Colonic mucosa (tissue), 4 donors: ENCODE results near the gene ADAMTS16. TPM values are rescaled to one million over a fixed set of nuclear protein-coding genes. Genes with fewer than 3 reads are reported as not detected.

ENCODE experiments used
- DNase-seq: peaks from one replicate; pipeline ENCODE4 v3.0.0-alpha.2; 2020
- H3K27ac ChIP-seq: fragments of 200-600 bp; one replicate; pipeline ENCODE4 v1.8.0; 2021
- H3K27me3 ChIP-seq: fragments of 200-600 bp; one replicate; pipeline ENCODE4 v1.8.0; 2021
- H3K36me3 ChIP-seq: fragments of 200-600 bp; one replicate; pipeline ENCODE4 v1.8.0; 2021
- H3K4me1 ChIP-seq: fragments of 200-600 bp; one replicate; pipeline ENCODE4 v1.8.0; 2021; ENCODE audit warnings: mild to moderate bottlenecking
- H3K4me3 ChIP-seq: fragments of 200-600 bp; one replicate; pipeline ENCODE4 v1.8.0; 2021
- H3K9ac ChIP-seq, 2 donors: one replicate each; pipeline ENCODE4 v1.7.0; 2013; ENCODE audit warnings: control low read depth in 2 of 2, low read depth in 2 of 2, low read length in 2 of 2
- H3K9me3 ChIP-seq: fragments of 200-600 bp; one replicate; pipeline ENCODE4 v1.8.0; 2021
- intact Hi-C: fragments of 100-400 bp; cut with DNase I; formaldehyde crosslinking; loops from one replicate; pipeline ENCODE4 v1.14.1; 2022
- total RNA-seq, 2 donors: library from RNA; stranded (reverse); fragmentation: NEBNext Ultra II Directional in 1 of 2; extraction: Animal tissue kit (Norgen Biotek cat#: 25700) in 1 of 2; gene quantifications; one replicate each; pipeline ENCODE4 v1.2.1, GENCODE V29; 2021
- TF ChIP-seq, protein P1 (sequence below): fragments of 200-600 bp; IDR thresholded peaks from one replicate; pipeline ENCODE4 v1.8.0; 2022; ENCODE audit warnings: antibody characterized with exemption, mild to moderate bottlenecking
- donor health status: healthy.
- donor health status: DM: no; HTN: no; CAD: no.
- donor health status: DM: no; HTN: no; CAD: no.

Gene ADAMTS16
- total RNA-seq, 2 donors from 2014 or later = 0.16 TPM; not detected in 1

DNA sequence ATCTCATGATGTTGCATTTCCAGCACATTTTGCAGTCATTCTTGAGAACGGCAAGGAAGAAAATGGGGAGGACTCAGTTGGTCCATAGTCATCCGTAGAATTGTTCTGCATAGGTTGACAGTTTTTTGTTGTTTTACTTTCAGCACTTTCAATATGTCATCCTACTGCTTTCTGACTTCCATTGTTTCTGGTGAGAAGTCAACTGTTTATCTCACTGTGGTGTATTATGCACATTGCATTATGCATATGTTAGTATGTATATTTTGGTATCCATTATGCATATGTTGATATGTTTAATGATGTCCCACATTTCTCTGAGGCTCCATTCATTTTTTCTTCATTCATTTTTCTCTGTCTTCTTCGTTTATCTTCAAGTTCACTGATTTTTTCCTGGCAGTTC is 10.5 kb downstream of the ADAMTS16 start:
- H3K4me3 ChIP-seq = no peak overlapping the region
- H3K9ac ChIP-seq = no peak overlapping the region
- intact Hi-C loops = no loop called here
- no peak for DNase-seq
- TF ChIP-seq, protein P1, sequence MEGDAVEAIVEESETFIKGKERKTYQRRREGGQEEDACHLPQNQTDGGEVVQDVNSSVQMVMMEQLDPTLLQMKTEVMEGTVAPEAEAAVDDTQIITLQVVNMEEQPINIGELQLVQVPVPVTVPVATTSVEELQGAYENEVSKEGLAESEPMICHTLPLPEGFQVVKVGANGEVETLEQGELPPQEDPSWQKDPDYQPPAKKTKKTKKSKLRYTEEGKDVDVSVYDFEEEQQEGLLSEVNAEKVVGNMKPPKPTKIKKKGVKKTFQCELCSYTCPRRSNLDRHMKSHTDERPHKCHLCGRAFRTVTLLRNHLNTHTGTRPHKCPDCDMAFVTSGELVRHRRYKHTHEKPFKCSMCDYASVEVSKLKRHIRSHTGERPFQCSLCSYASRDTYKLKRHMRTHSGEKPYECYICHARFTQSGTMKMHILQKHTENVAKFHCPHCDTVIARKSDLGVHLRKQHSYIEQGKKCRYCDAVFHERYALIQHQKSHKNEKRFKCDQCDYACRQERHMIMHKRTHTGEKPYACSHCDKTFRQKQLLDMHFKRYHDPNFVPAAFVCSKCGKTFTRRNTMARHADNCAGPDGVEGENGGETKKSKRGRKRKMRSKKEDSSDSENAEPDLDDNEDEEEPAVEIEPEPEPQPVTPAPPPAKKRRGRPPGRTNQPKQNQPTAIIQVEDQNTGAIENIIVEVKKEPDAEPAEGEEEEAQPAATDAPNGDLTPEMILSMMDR = no peak
- no peak overlapping the region for H3K27ac ChIP-seq
- no peaks in the 10 kb centered on the region for H3K9me3 ChIP-seq
- no peaks in the 10 kb centered on the region for H3K4me1 ChIP-seq
- no peaks in the 10 kb centered on the region for H3K27me3 ChIP-seq
- H3K36me3 ChIP-seq = no peaks in the 10 kb centered on the region

DNA sequence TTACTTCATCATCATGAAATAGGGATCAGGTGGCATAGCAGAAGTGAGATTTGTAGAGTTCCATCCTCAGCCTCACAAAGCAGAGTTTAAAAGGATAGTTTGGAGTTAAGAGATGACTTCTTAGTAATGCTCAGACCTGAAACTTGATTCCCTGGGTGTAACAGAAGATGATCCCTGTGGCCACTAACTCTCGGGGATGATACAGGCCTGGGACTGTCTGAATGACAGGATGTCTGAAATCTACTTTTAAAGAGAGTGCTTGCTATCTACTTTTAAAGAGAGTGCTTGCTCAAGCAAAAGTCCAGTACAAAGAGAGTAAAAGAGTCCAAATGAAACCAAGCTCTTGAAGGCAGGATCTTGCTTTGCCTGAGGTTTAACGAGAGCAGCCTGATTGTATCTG is 14.6 kb downstream of the ADAMTS16 start:
- Histone ChIP-seq H3K9me3 (no peaks in the 10 kb centered on the region), H3K36me3 (no peaks in the 10 kb centered on the region), H3K4me1 (no peaks in the 10 kb centered on the region), H3K27ac (no peak overlapping the region), H3K9ac (no peak overlapping the region), H3K27me3 (no peaks in the 10 kb centered on the region), H3K4me3 (no peak overlapping the region)
- intact Hi-C loops = no loop called here
- DNase-seq = no peak
- TF ChIP-seq, protein P1 = no peak

DNA sequence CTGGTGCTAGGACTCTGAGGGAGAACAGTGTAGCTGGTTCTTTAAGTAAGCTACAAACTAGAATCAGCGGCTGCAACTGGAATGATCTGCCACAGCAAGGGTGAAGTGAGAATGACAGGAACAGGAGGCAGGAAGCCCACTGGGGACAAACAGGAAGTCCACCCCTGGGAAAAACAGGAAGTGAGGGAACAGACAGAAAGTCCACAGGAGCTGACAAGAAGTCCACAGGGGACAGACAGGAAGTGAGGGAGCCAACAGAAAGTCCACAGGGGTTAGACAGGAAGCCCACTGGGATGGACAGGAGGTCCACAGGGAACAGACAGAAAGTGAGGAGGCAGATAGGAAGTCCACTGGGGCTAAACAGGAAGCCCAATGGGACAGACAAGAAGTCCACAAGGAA is 15.5 kb downstream of the ADAMTS16 start:
- no peak for DNase-seq
- TF ChIP-seq, protein P1 = no peak
- Histone ChIP-seq H3K4me1 (no peaks in the 10 kb centered on the region), H3K9me3 (no peaks in the 10 kb centered on the region), H3K27me3 (no peaks in the 10 kb centered on the region), H3K36me3 (no peaks in the 10 kb centered on the region), H3K9ac (no peak overlapping the region), H3K27ac (no peak overlapping the region), H3K4me3 (no peak overlapping the region)
- intact Hi-C loops = no loop called here

DNA sequence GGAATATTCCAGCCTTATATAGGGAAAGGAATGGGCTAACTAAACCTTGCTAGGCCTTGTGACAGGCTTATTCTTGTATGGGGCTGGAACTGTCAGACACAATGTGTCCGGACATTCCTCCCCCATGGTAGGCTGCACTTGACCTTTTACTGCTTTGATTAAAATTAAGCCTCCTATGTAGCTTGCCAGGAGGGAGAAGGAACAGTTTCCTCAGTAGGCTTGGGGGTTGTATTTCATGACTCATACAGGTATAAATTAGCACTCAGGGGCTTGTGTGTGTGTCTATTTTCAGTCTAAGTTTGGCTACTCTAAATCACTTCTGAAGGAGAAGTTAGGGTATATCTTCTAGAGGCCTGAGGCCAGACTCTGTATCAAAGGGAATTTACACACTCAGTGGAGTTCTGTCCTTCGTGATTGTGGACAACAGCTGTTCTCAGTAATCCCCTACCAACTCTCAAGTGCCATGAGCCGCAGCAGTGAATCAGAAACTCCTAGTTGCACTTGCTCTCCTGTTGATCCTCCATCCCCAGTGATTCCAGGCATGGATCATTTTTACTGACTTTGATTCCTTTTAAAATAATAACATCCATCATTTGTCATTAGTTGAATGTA is 16.4 kb downstream of the ADAMTS16 start:
- TF ChIP-seq, protein P1 = no peak
- DNase-seq = no peak
- no peaks in the 10 kb centered on the region for H3K36me3 ChIP-seq
- no peaks in the 10 kb centered on the region for H3K4me1 ChIP-seq
- no peak overlapping the region for H3K27ac ChIP-seq
- H3K9me3 ChIP-seq = no peaks in the 10 kb centered on the region
- intact Hi-C loops = no loop called here
- no peak overlapping the region for H3K9ac ChIP-seq
- H3K27me3 ChIP-seq = no peaks in the 10 kb centered on the region
- H3K4me3 ChIP-seq = no peak overlapping the region

DNA sequence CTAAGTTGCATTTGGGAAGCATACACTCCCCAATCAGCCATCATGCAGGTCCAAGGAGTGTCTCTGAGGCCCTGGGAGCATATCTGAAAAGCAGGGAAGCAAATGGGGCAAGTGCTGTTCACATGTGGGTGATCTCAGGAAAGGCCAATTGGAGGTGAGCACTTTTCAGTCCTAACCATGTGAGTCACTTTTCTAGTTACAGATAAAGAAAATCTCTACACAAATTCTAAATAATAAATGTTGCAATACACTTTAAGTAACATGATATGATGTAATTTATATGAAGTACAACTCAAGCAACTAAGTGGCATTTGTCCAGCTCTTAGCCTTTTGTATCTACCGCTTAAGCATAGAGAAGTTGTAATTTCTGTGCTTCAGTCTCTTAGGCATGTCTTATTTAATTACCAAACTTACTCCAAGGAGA is 18.4 kb downstream of the ADAMTS16 start:
- H3K9me3 ChIP-seq = no peaks in the 10 kb centered on the region
- intact Hi-C loops = no loop called here
- TF ChIP-seq, protein P1 = no peak
- H3K4me3 ChIP-seq = no peak overlapping the region
- H3K4me1 ChIP-seq = no peaks in the 10 kb centered on the region
- DNase-seq = no peak
- H3K36me3 ChIP-seq = no peaks in the 10 kb centered on the region
- H3K27me3 ChIP-seq = no peaks in the 10 kb centered on the region
- no peak overlapping the region for H3K27ac ChIP-seq
- no peak overlapping the region for H3K9ac ChIP-seq
